D721Med (cell line): Measurements from ENCODE around the gene COL4A1.

ENCODE experiments used
- DNase-seq: peaks from one replicate; pipeline ENCODE4 v3.0.0; 2011; ENCODE audit warnings: low spot score; ENCODE audit not compliant: insufficient read length
- FAIRE-seq: peaks from 2 replicates; lab custom pipeline; 2011; peaks lifted over from hg19 to GRCh38; lab: Jason Lieb, UNC
- TF ChIP-seq, protein P1 (sequence below): IDR thresholded peaks from 2 replicates; pipeline ENCODE4 v1.5.1; 2012; ENCODE audit warnings: mild to moderate bottlenecking, control low read depth; ENCODE audit not compliant: insufficient read depth; ENCODE audit errors: missing control alignments

Gene COL4A1

DNA sequence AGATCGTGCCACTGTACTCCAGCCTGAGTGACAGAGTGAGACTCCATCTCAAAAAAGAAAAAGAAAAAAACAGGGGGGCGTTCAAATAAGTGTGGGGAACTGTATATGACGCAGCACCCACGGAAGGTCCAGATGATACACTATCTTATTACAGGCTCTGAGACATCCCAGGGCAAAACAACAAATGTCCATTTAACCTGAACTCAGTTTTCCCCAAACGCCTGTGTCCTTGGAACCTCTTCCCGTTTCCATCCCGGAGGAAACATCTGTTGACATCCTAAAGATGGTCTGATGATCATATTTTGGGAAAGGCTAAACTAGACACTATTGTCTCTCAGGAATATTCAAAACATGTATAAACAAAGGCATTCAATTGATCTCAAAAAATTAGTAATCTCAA, 72.4 kb downstream of the COL4A1 start:
- DNase-seq (no peak), FAIRE-seq (no peak)
- TF ChIP-seq, protein P1, sequence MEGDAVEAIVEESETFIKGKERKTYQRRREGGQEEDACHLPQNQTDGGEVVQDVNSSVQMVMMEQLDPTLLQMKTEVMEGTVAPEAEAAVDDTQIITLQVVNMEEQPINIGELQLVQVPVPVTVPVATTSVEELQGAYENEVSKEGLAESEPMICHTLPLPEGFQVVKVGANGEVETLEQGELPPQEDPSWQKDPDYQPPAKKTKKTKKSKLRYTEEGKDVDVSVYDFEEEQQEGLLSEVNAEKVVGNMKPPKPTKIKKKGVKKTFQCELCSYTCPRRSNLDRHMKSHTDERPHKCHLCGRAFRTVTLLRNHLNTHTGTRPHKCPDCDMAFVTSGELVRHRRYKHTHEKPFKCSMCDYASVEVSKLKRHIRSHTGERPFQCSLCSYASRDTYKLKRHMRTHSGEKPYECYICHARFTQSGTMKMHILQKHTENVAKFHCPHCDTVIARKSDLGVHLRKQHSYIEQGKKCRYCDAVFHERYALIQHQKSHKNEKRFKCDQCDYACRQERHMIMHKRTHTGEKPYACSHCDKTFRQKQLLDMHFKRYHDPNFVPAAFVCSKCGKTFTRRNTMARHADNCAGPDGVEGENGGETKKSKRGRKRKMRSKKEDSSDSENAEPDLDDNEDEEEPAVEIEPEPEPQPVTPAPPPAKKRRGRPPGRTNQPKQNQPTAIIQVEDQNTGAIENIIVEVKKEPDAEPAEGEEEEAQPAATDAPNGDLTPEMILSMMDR, result no peak

DNA sequence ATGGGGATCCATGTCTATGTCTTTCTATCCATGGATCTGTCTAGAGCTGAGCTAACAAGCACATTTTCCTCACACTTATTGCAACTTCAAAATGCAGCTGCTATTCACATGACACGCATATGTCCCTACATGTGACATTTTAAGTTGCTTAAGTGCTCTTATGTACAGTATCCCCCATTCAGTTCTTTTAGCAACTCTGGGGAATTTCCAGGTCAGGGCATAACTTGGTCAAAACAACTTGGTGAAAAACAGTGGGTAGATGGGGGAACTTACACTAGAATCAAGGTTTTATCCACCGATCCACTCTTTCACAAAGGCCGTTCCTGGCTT, 73.0 kb downstream of the COL4A1 start:
- FAIRE-seq, result no peak
- no peak for DNase-seq
- TF ChIP-seq, protein P1, result no peak

DNA sequence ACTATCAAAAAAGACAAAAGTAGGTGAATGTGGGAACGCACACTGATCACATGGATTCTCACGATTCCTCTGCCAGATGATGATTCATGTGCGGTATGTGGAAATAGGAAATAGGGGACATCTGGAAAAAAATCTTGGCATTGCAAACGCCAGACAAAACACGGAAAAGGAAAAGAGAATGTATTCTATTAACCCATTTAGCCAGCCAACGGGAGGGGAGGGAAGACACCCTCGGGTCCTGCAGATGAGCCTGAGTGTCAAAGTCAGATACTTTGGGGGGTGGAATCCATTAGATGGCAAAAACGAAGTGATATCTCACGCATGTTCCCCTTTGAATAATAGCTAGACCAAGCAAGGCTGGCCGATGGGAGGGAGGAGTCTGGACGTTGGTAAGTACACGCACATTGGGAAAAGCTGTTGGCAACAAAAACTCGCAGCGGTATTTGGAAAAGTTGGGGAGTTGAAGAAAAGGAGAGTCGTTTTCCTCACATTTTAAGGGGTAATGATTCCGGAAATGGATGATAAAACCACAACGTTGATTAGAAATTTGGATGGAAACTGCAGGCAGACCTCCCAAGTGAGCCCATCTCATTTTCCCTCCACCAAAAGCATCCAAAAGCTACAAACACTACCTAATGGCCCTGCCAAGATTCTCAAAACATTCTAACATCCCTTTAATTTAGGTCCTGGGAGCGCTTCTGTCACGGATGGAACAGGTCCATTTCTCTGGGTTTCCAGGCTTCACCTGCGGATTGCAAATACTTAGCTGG, 73.6 kb downstream of the COL4A1 start:
- TF ChIP-seq, protein P1, result no peak
- no peak for FAIRE-seq
- DNase-seq, result no peak

DNA sequence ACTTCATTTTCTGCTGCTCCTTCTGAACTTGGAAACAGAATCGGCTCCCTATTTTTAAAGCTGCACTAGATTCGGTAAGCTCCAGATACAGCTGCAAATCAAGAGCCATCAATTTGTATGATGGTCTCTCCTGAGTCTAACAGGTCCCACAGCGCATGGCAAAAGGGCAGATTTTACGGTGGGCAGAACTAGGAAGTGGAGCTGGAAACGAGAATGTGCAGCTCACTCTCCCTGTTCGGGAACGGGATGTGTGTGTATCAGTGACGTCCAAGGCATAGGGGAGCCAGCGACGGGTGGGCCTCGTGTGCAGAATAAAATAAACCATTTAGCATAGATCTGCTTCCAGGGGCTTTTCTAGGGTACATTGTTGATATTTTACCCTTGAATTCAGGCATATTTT, 74.2 kb downstream of the COL4A1 start:
- DNase-seq, result no peak
- no peak for FAIRE-seq
- TF ChIP-seq, protein P1, result no peak

DNA sequence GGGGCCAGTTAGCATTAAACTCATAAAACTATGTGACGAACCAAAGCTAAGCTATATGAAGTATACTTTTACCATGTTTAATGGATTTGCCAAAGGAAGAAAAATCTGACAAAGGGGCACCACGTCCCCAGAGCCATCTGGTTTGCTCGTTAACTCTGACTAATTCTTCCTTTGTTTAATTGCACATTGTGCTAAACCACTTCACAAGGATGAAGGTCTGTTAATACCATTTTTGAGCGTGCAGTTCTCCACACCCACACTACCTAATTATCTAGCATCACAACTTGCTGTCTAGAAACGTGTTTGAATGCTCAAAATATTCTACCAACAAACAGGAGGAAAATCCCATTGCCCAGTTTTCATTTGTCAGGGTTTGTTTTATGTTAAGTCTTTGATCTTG, 74.8 kb downstream of the COL4A1 start:
- FAIRE-seq (no peak), DNase-seq (no peak)
- TF ChIP-seq, protein P1, result no peak

DNA sequence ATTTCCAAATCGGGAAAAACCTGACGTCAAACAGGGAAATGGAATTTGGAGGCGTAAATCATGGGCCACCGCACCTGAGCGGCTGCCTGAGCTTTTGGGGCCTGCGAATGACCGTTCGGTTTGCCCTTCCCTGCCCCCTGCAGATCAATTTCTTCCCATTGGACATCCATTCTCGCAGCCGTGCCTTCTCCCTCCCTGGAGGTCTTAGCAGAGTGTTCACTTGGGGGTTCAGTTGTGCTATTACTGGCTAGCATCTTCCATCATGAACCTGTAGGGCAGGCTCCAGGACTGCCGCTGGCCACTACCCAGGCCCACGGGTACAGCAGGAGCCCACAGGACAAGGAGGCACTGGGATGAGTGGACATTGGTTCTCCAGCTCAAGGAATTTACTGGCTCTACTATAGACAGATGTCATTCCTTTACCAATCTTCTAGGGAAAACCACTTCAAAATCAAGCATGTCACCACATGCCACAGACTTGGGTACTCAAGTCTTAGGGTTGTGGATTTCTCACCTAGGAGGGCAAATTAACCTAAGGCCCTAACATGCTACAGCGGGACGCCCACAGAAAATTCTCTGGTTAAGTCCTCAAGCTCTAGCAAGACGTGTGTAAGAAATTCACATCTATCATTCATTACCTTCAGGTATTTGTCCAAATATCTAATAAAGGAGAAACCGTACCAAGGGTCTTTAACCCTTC, 75.5 kb downstream of the COL4A1 start:
- DNase-seq (no peak), FAIRE-seq (no peak)
- TF ChIP-seq, protein P1, result no peak
